Melanocyte of skin (primary cell): Measurements from ENCODE around the gene SMC3. TPM values are rescaled to one million over a fixed set of nuclear protein-coding genes. Genes with fewer than 3 reads are reported as not detected.

Experiments
- small RNA-seq, 2 donors: library from RNA; depleted of rRNA; stranded (forward); fragments of <200 nt; gene quantifications; one replicate each; pipeline ENCODE3, GENCODE V24; 2012
- total RNA-seq, 2 donors: library from RNA; depleted of rRNA; stranded (reverse); fragments of >200 nt; gene quantifications; 2 replicates each; pipeline ENCODE4 v1.2.3, GENCODE V29; 2012

SMC3 gene
- 10 to 100 TPM; 12.0 to 15.3 TPM for total RNA-seq

GRCh38 chr10:110567201-110568054, at the start of gene SMC3:
SMC3 (plus strand) TSS chr10:110567695; CDS start chr10:110567817, 122 bp downstream.

GRCh38 chr10:110643653-110644597, 76.4 kb downstream of the SMC3 start, which contains the start of gene RBM20:
RBM20 (plus strand) TSS chr10:110644336; CDS start chr10:110644455, 119 bp downstream.

Small RNA genes within 50 kb of the gene (small RNA-seq; reads per million reads assigned to genes)
- 0 reads per million in 2 donors for gene RF00019

Other genes starting within 250 kb of the SMC3 start
- gene DUSP5, start 69.8 kb upstream of the SMC3 start, total RNA-seq, result 1 to 10 TPM; 2.8 to 8.7 TPM
- gene RBM20, start 76.6 kb downstream of the SMC3 start, total RNA-seq, result under 1 TPM; 0.33 to 0.34 TPM